Omental fat pad (tissue), 4 donors: Measurements from ENCODE around the gene DLG2. TPM values are rescaled to one million over a fixed set of nuclear protein-coding genes. Genes with fewer than 3 reads are reported as not detected.

Experiments
- ATAC-seq: fragments of 150-250 bp; one replicate; pipeline ENCODE4 v1.9.1; 2016; ENCODE audit warnings: mild to moderate bottlenecking, moderate library complexity; ENCODE audit not compliant: low FRiP score
- DNase-seq: peaks from one replicate; pipeline ENCODE4 v3.0.0-alpha.2; 2019; ENCODE audit warnings: low spot score
- total RNA-seq, 4 donors: library from RNA; depleted of rRNA; stranded (reverse); fragments of >200 nt; gene quantifications; one replicate each; pipeline ENCODE4 v1.1.0, GENCODE V29; 2016
- TF ChIP-seq, protein P1 (sequence below), 3 donors: fragments of 450-650 bp; IDR thresholded peaks; one replicate each; pipeline ENCODE4 v1.5.1; 2016 to 2017; ENCODE audit warnings: antibody characterized with exemption in 3 of 3, mild to moderate bottlenecking in 3 of 3, moderate library complexity in 2 of 3

DLG2 gene
- total RNA-seq, 4 donors from 2014 or later, result 4.8 to 13.2 (median 8.1) TPM

DNA sequence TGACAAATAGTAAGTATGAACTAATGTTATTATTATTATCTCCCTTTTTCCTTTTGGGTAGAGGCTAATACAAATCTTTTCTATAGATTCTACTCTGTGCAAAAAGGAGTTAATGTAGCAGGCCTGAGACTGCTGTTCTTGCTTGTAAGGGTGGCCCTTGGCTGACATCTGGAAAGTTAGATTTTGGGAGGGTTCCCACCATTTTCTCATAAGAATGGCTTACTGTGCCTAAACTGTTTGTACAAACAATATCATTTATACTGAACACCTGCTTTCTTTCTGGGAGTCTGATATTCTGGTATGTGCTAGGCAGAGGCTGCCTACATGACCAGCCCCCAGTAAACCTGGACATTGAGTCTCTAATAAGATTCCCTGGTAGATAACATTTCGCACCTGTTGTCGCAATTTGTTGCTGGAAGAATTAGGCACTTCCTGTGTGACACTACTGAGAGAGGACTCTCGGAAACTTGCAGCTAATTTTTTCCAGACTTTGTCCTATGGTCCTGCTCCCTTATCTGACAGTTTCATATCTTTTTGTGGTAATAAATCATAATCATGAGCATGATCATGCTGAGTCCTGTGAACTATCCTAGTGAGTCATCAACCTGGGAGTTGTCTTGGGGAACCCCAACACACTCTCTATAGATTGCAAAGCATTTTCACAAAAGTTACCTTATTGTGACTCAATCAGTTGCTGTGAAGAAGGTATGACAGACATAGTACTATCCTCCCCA is 2083.3 kb downstream of the DLG2 start:
- TF ChIP-seq, protein P1, sequence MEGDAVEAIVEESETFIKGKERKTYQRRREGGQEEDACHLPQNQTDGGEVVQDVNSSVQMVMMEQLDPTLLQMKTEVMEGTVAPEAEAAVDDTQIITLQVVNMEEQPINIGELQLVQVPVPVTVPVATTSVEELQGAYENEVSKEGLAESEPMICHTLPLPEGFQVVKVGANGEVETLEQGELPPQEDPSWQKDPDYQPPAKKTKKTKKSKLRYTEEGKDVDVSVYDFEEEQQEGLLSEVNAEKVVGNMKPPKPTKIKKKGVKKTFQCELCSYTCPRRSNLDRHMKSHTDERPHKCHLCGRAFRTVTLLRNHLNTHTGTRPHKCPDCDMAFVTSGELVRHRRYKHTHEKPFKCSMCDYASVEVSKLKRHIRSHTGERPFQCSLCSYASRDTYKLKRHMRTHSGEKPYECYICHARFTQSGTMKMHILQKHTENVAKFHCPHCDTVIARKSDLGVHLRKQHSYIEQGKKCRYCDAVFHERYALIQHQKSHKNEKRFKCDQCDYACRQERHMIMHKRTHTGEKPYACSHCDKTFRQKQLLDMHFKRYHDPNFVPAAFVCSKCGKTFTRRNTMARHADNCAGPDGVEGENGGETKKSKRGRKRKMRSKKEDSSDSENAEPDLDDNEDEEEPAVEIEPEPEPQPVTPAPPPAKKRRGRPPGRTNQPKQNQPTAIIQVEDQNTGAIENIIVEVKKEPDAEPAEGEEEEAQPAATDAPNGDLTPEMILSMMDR (IDR thresholded peaks at IDR 0.05), result no peak
- ATAC-seq (peak; percentile 57), DNase-seq (no peak)

DNA sequence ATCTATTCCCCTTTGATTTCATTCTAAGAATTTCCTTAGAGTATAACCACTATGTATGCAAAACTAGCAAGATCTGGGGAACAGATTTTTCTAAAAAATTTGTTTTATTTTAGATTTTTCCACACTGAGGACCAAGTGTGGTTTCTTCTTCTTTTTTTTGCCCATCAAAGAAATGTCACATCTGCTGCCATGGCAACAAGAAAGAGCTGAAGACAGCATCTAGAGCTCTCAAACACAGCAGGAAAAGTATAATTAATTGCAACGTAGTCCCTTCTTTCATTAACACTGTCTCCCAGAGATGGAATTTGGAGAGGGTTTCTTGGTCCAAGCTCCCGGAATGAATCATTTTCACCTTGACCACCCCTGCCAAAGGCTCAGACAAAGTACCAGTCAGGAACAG is 2084.3 kb downstream of the DLG2 start:
- no peak for DNase-seq
- no peak for ATAC-seq
- TF ChIP-seq, protein P1 (IDR thresholded peaks at IDR 0.05), result no peak

DNA sequence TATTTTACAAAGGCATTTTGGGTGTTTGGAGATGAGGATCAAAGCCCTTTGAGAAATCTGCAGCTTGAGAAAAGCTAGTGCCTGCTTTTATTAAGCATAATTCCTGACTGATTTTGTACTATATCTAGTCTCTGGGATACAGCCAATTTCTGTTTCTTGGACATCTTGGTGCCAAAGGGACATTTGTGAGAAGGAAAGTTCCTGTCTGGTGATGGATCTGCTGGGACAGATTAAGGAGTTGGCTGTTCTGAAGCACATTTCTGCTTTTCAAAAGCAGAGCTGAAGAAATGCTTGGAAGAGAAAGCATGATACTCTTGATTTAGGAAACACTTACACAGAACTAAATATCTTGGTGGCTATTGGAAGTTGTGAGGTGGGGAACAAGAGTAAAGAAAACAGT is 2086.4 kb downstream of the DLG2 start:
- DNase-seq, result no peak
- ATAC-seq, result no peak
- TF ChIP-seq, protein P1 (IDR thresholded peaks at IDR 0.05), result no peak

DNA sequence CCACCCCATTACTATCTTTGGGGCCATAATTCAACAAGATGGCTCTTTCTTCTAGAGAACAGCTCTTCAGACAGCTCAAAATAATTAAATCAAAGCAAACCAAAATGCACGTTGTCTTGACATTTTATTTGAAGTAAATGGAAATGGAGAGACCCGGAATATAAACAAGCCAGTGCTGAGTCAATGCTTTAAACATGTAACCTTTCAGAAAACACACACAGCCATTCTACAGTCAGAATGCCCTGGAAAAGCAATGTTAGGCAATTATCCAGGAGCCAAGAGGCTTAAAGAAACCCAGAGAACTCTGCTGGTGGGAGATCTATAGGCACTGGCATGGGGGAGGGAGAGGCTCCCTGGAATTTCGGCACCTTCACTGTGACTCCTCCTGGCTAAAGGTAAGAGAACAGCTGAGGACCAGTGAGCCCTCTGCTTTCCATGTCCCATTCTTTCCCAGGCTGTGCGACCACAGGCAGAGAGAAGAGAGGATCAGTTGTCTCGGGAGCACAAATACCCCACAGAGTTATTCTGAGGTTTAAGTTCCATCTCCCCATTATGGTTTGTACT is 2086.9 kb downstream of the DLG2 start:
- ATAC-seq (no peak), DNase-seq (no peak)
- TF ChIP-seq, protein P1 (IDR thresholded peaks at IDR 0.05), result no peak

DNA sequence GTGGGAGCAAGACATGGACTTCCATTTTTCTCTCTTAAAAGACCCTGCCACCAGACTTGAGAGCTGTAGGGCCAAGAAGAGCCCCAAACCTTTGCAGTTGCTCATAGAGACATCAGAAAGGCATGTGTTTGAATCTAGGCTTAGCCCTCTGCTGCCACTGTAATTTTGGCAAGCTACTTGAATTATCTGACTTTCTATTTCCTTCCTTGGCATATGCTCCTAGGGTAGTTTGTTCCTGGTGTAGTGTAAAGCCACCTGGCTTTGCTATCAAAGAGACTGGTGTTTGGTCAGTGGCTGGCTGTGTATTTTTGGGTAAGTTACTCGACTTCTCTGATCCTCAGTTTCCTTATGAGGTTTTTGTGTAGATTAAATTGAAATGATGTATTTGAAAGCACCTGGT is 2088.9 kb downstream of the DLG2 start:
- ATAC-seq (no peak), DNase-seq (no peak)
- TF ChIP-seq, protein P1 (IDR thresholded peaks at IDR 0.05), result no peak

DNA sequence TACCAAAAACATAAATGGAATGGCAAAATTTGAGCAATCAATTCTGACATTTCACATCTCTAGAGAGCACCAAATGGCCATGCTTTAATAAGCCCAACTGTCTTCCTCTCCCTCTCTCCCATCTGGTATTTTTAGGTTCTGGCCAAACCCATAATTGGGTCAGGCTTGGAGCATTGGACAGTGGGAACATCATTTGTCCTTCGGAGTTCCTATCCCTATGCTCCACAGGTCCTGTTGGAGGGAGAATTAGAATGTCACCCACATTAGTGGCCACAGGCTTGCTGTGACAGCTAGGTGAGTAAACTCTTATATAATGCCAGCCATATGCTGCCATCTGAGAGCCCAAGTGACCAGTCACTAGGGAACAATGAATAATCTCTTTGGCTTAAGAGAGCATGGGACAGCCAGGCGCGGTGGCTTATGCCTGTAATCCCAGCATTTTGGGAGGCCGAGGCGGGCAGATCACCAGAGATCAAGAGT is 2090.0 kb downstream of the DLG2 start:
- DNase-seq (no peak), ATAC-seq (no peak)

More for the DNA sequence above, 2090.0 kb downstream of the DLG2 start:
- TF ChIP-seq, protein P1 (IDR thresholded peaks at IDR 0.05), result no peak
